Measurements from ENCODE around the gene ZBTB17. TPM values are rescaled to one million over a fixed set of nuclear protein-coding genes. Genes with fewer than 3 reads are reported as not detected.
A peak's percentile ranks its signal among the peaks of the same experiment; 100 is the strongest.

The ZBTB17 gene
- total and polyA plus RNA-seq, 2 of the 4 experiments (the other 2 are of a cell fraction): 26.3 to 58.2 TPM

- no peak for DNase-seq
These were observed 1.0 kb downstream of the ZBTB17 start for GRCh38 chr1:15974855-15975254.

More at GRCh38 chr1:15974855-15975254, 1.0 kb downstream of the ZBTB17 start:
- peak overlapping the region; percentile 52 for H2AK9ac ChIP-seq (replicated peaks; ENCODE audit: low read depth, low read length, poor library complexity)
- peak overlapping the region; percentile 68 for H2BK5ac ChIP-seq (ENCODE audit: low read depth, low read length, poor library complexity, severe bottlenecking)
- dilution Hi-C loops (cut with HindIII; ENCODE audit: low sequenced_read_pairs, unreplicated experiment) (no loop called here), in situ Hi-C loops (cut with MboI; ENCODE audit: low sequenced_read_pairs) (no loop called here), intact Hi-C loops (cut with micrococcal nuclease) (no loop called here)
- peak overlapping the region; percentile 83 for H3K56ac ChIP-seq (ENCODE audit: extremely low read depth, insufficient read depth, low read length)
- peaks cover 17% of the 10 kb centered on the region for H4K20me1 ChIP-seq (ENCODE audit: insufficient read depth, low read length)
- H3K18ac ChIP-seq (ENCODE audit: low read depth, low read length): no peak overlapping the region
- H3K9me1 ChIP-seq (ENCODE audit: insufficient read depth, low read length): peaks cover 7% of the 10 kb centered on the region
- peaks cover 16 to 43% of the 10 kb centered on the region in 2 experiments; a peak in 3 of 4 replicates for H3K79me1 ChIP-seq (ENCODE audit: low read depth in 1 of 2, low read length in 2 of 2)
- peak overlapping the region; percentile 74 for H3K4me2 ChIP-seq (ENCODE audit: low read depth, low read length)
- peak overlapping the region; percentile 62 for H3K4me3 ChIP-seq (ENCODE audit: insufficient read depth, low read depth, low read length)
- no peak overlapping the region for H4K91ac ChIP-seq (ENCODE audit: insufficient read depth, low read depth, low read length)
- H3K14ac ChIP-seq (replicated peaks; ENCODE audit: low read depth, low read length): peak overlapping the region; percentile 64
- peaks cover 15% of the 10 kb centered on the region for H3K36me3 ChIP-seq (ENCODE audit: control insufficient read depth, insufficient read depth, low read length)
- H2AFZ ChIP-seq (replicated peaks; ENCODE audit: low read length, poor library complexity): peak overlapping the region; percentile 26
- POLR2A ChIA-PET (ENCODE audit: unreplicated experiment): no interaction called here
- CTCF ChIA-PET: interaction anchor here (1.1 to 1.7 kb wide), 2 partner anchors 16 to 20 kb away, joined by 3 to 4 read pairs; no protein-coding TSS in a partner anchor
- peak overlapping the region; percentile 93 for H3K9ac ChIP-seq (ENCODE audit: low read depth, low read length)
- ATAC-seq (ENCODE audit: low read depth): no peak
- WGBS, 2 experiments (ENCODE audit: extremely low coverage in 2 of 2, insufficient read length in 1 of 2): 62% methylated on average over 4 of the region's 9 CpGs; no CpG with 5 or more reads in 1 of the 2 experiments
- no peak overlapping the region for H4K5ac ChIP-seq (ENCODE audit: low read depth, low read length)
- no peaks in the 10 kb centered on the region for H3K27me3 ChIP-seq (ENCODE audit: control insufficient read depth, insufficient read depth, low read length)
- peak overlapping the region; percentile 2; the same call in 1 of the 3 replicates for H2BK15ac ChIP-seq (ENCODE audit: low read depth, low read length)
- H4K8ac ChIP-seq (ENCODE audit: low read depth in 2 of 2, low read length in 2 of 2): peak overlapping the region in 1 of 2 experiments; percentile 75; a peak in 1 of 4 replicates
- H3K4ac ChIP-seq (ENCODE audit: low read depth, low read length): peak overlapping the region; percentile 73
- H2AK5ac ChIP-seq (ENCODE audit: low read depth, low read length): 0 out of 2 replicates have a peak overlapping the region, but pooled peaks have one; percentile 49
- TF ChIP-seq RAD21 (IDR thresholded peaks at IDR 0.05; ENCODE audit: low read length) (no peak), MAFK (IDR thresholded peaks at IDR 0.05; ENCODE audit: low read depth, low read length) (no peak), RCOR1 (IDR thresholded peaks at IDR 0.05; ENCODE audit: insufficient replicate concordance, low read length) (no peak), RFX5 (IDR thresholded peaks at IDR 0.05; ENCODE audit: low read depth, low read length) (no peak), FOS (IDR thresholded peaks at IDR 0.05; ENCODE audit: low read depth, low read length) (no peak), CHD1 (IDR thresholded peaks at IDR 0.05; ENCODE audit: low read depth, low read length) (no peak), NFE2L2 (IDR thresholded peaks at IDR 0.05; ENCODE audit: low read depth, low read length) (no peak), CEBPB (IDR thresholded peaks at IDR 0.05; ENCODE audit: low read depth, low read length) (no peak), BHLHE40 (IDR thresholded peaks at IDR 0.05; ENCODE audit: low read depth, low read length) (no peak), MXI1 (IDR thresholded peaks at IDR 0.05; ENCODE audit: borderline replicate concordance, low read depth, low read length) (no peak), ELK1 (IDR thresholded peaks at IDR 0.05; ENCODE audit: borderline replicate concordance, low read depth, low read length) (no peak), POLR2A (IDR thresholded peaks at IDR 0.05; ENCODE audit: low read depth, low read length) (no peak), USF2 (IDR thresholded peaks at IDR 0.05; ENCODE audit: low read depth, low read length) (no peak), SMC3 (IDR thresholded peaks at IDR 0.05; ENCODE audit: low read depth, low read length) (no peak), MAZ (IDR thresholded peaks at IDR 0.05; ENCODE audit: borderline replicate concordance, low read depth, low read length) (no peak), CTCF (conservative IDR thresholded peaks at IDR 0.05; ENCODE audit: low read depth, low read length) (no peak)
- peaks cover 4% of the 10 kb centered on the region; the same call in 1 of the 2 replicates for H3K4me1 ChIP-seq (ENCODE audit: control insufficient read depth, insufficient read depth, low read length)
- no peak overlapping the region; the same call in 1 of the 2 replicates for H3K27ac ChIP-seq (ENCODE audit: insufficient read depth, low read length)
- H2BK120ac ChIP-seq (ENCODE audit: low read depth, low read length): 0 out of 2 replicates have a peak overlapping the region, but pooled peaks have one; percentile 19
- H3K23ac ChIP-seq (ENCODE audit: low read depth, low read length): peak overlapping the region; percentile 87
- H2BK20ac ChIP-seq (ENCODE audit: low read depth, low read length): no peak overlapping the region
- no TSS peak for BruUV-seq (replicated peaks)
- no peaks in the 10 kb centered on the region; the same call in 1 of the 2 replicates for H3K9me3 ChIP-seq (ENCODE audit: control insufficient read depth, insufficient read depth, low read length)
